Measurements from ENCODE around the gene ODAM. TPM values are rescaled to one million over a fixed set of nuclear protein-coding genes. Genes with fewer than 3 reads are reported as not detected.
A peak's percentile ranks its signal among the peaks of the same experiment; 100 is the strongest.

Gene ODAM
- total RNA-seq, 1 experiment from 2014 or later, result not detected

- Histone ChIP-seq H3K4me1 (ENCODE audit: low read length) (no peaks in the 10 kb centered on the region), H3K9me2 (replicated peaks; ENCODE audit: insufficient read depth, low read length) (no peaks in the 10 kb centered on the region), H3K4me3 (ENCODE audit: low read length) (no peak overlapping the region), H3K27ac (ENCODE audit: low read length) (no peak overlapping the region), H3K36me3 (ENCODE audit: insufficient read depth, low read length) (no peaks in the 10 kb centered on the region), H3K4me2 (ENCODE audit: low read depth, low read length, poor library complexity, severe bottlenecking) (no peak overlapping the region), H3K9me3 (ENCODE audit: low read length) (no peaks in the 10 kb centered on the region), H3K27me3 (ENCODE audit: low read length) (no peaks in the 10 kb centered on the region), H2AFZ (ENCODE audit: low read length) (no peak overlapping the region), H3K79me2 (ENCODE audit: low read length) (no peaks in the 10 kb centered on the region), H4K20me1 (ENCODE audit: insufficient read depth, low read depth, low read length) (no peaks in the 10 kb centered on the region), H3K9ac (ENCODE audit: low read length) (no peak overlapping the region)
- DNase-seq, result no peak
Observed at GRCh38 chr4:70181864-70182263, 13.7 kb upstream of the ODAM start.

DNA sequence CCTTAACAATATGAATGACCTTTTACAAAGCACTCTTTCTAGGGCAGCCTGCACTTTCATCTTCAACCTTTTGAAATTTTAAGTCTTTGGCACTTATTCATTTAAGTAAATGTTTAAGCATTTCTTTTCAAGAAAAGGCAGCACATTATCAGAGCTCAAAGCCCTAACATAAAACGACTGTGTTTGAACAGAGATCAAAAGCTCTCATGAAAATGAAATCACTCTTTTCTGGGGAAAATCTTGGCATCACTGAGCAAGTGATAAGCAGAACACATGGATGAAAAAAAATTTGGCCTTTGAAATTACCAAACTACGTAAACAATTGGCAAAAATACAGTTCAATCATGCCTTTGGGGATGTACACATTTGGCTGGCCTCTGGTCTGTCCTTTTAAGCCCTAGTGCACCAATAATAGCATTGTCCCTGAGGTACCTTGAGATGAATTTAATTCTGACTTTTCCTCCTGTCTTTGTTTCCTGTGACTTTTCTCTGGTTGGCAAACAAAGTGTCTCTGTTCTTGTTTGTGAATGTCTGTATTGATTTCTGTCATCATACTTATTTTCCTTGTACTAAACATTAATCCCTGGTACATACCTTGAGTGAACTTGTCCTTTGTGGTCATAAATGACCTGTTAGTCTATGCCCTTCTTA is 12.9 kb upstream of the ODAM start:
- no peak for DNase-seq
- H4K20me1 ChIP-seq (ENCODE audit: insufficient read depth, low read depth, low read length), result no peaks in the 10 kb centered on the region
- no peaks in the 10 kb centered on the region for H3K27me3 ChIP-seq (ENCODE audit: low read length)
- no peak overlapping the region for H3K4me2 ChIP-seq (ENCODE audit: low read depth, low read length, poor library complexity, severe bottlenecking)
- no peak overlapping the region for H3K4me3 ChIP-seq (ENCODE audit: low read length)
- H3K4me1 ChIP-seq (ENCODE audit: low read length), result no peaks in the 10 kb centered on the region
- H2AFZ ChIP-seq (ENCODE audit: low read length), result no peak overlapping the region
- no peak overlapping the region for H3K27ac ChIP-seq (ENCODE audit: low read length)
- no peaks in the 10 kb centered on the region for H3K9me2 ChIP-seq (replicated peaks; ENCODE audit: insufficient read depth, low read length)
- no peak overlapping the region for H3K9ac ChIP-seq (ENCODE audit: low read length)
- no peaks in the 10 kb centered on the region for H3K36me3 ChIP-seq (ENCODE audit: insufficient read depth, low read length)
- H3K9me3 ChIP-seq (ENCODE audit: low read length), result no peaks in the 10 kb centered on the region
- H3K79me2 ChIP-seq (ENCODE audit: low read length), result no peaks in the 10 kb centered on the region

DNA sequence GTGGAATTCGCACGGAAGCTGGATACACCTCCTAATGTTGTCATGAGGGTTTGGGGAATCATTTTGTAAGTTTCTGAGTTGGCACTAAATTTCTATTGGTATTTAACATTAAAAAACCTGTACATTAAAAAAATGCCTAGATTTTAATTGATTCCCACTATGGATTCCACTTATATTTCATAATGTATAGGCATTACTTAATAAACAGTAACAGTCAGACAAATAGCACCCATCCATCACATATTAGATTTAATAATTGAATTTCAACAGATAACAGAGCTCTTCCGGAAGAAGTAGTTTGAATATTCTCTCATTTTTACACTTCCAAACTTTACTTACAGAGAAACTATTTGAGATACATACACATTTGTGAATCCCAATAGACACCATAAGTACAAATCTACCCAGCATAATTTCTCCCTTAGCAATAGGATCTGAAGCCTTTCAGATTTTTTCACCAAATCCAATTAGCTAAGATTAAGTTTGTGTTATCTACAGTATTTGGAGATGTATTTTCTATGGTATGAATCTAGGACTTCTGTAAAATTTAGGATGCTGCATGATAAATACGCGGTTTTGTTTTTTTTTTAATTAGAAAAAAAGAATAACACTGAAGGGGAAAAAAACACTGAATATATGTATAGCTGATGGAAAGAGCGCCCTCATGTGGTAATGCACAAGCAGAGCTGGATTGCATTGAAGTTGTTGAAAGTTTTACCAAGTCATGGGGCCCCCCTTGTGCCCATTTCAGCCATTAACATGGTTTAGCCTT is 12.2 kb upstream of the ODAM start:
- Histone ChIP-seq H3K36me3 (ENCODE audit: insufficient read depth, low read length) (no peaks in the 10 kb centered on the region), H4K20me1 (ENCODE audit: insufficient read depth, low read depth, low read length) (no peaks in the 10 kb centered on the region), H3K4me2 (ENCODE audit: low read depth, low read length, poor library complexity, severe bottlenecking) (no peak overlapping the region), H3K4me1 (ENCODE audit: low read length) (no peaks in the 10 kb centered on the region), H3K9ac (ENCODE audit: low read length) (no peak overlapping the region), H3K27ac (ENCODE audit: low read length) (no peak overlapping the region), H3K9me3 (ENCODE audit: low read length) (no peaks in the 10 kb centered on the region), H3K4me3 (ENCODE audit: low read length) (no peak overlapping the region), H2AFZ (ENCODE audit: low read length) (no peak overlapping the region), H3K79me2 (ENCODE audit: low read length) (no peaks in the 10 kb centered on the region), H3K27me3 (ENCODE audit: low read length) (no peaks in the 10 kb centered on the region), H3K9me2 (replicated peaks; ENCODE audit: insufficient read depth, low read length) (no peaks in the 10 kb centered on the region)
- DNase-seq, result peak; percentile 81

- no peak overlapping the region for H3K27ac ChIP-seq (ENCODE audit: low read length)
- no peaks in the 10 kb centered on the region for H3K36me3 ChIP-seq (ENCODE audit: insufficient read depth, low read length)
- no peak for DNase-seq
- H3K79me2 ChIP-seq (ENCODE audit: low read length), result no peaks in the 10 kb centered on the region
- H3K27me3 ChIP-seq (ENCODE audit: low read length), result no peaks in the 10 kb centered on the region
- H3K4me1 ChIP-seq (ENCODE audit: low read length), result no peaks in the 10 kb centered on the region
- H2AFZ ChIP-seq (ENCODE audit: low read length), result no peak overlapping the region
- no peak overlapping the region for H3K4me3 ChIP-seq (ENCODE audit: low read length)
- no peaks in the 10 kb centered on the region for H3K9me3 ChIP-seq (ENCODE audit: low read length)
- no peaks in the 10 kb centered on the region for H3K9me2 ChIP-seq (replicated peaks; ENCODE audit: insufficient read depth, low read length)
- H4K20me1 ChIP-seq (ENCODE audit: insufficient read depth, low read depth, low read length), result no peaks in the 10 kb centered on the region
- no peak overlapping the region for H3K9ac ChIP-seq (ENCODE audit: low read length)
- H3K4me2 ChIP-seq (ENCODE audit: low read depth, low read length, poor library complexity, severe bottlenecking), result no peak overlapping the region
Observed at GRCh38 chr4:70183940-70184246, 11.6 kb upstream of the ODAM start.

- H3K4me2 ChIP-seq (ENCODE audit: low read depth, low read length, poor library complexity, severe bottlenecking), result no peak overlapping the region
- H3K4me1 ChIP-seq (ENCODE audit: low read length), result no peaks in the 10 kb centered on the region
- no peak overlapping the region for H3K27ac ChIP-seq (ENCODE audit: low read length)
- H3K9me3 ChIP-seq (ENCODE audit: low read length), result no peaks in the 10 kb centered on the region
- DNase-seq, result no peak
- no peaks in the 10 kb centered on the region for H3K9me2 ChIP-seq (replicated peaks; ENCODE audit: insufficient read depth, low read length)
- no peak overlapping the region for H2AFZ ChIP-seq (ENCODE audit: low read length)
- H3K36me3 ChIP-seq (ENCODE audit: insufficient read depth, low read length), result no peaks in the 10 kb centered on the region
- H3K4me3 ChIP-seq (ENCODE audit: low read length), result no peak overlapping the region
- H3K27me3 ChIP-seq (ENCODE audit: low read length), result no peaks in the 10 kb centered on the region
- H4K20me1 ChIP-seq (ENCODE audit: insufficient read depth, low read depth, low read length), result no peaks in the 10 kb centered on the region
- no peak overlapping the region for H3K9ac ChIP-seq (ENCODE audit: low read length)
- H3K79me2 ChIP-seq (ENCODE audit: low read length), result no peaks in the 10 kb centered on the region
Observed at GRCh38 chr4:70187216-70187615, 8.3 kb upstream of the ODAM start.

- Histone ChIP-seq H3K4me3 (ENCODE audit: low read length) (no peak overlapping the region), H3K9me3 (ENCODE audit: low read length) (no peaks in the 10 kb centered on the region), H3K4me2 (ENCODE audit: low read depth, low read length, poor library complexity, severe bottlenecking) (no peak overlapping the region), H2AFZ (ENCODE audit: low read length) (no peak overlapping the region), H3K27me3 (ENCODE audit: low read length) (no peaks in the 10 kb centered on the region), H3K9ac (ENCODE audit: low read length) (no peak overlapping the region), H3K27ac (ENCODE audit: low read length) (no peak overlapping the region), H3K4me1 (ENCODE audit: low read length) (no peaks in the 10 kb centered on the region), H3K36me3 (ENCODE audit: insufficient read depth, low read length) (no peaks in the 10 kb centered on the region), H3K9me2 (replicated peaks; ENCODE audit: insufficient read depth, low read length) (no peaks in the 10 kb centered on the region), H4K20me1 (ENCODE audit: insufficient read depth, low read depth, low read length) (no peaks in the 10 kb centered on the region), H3K79me2 (ENCODE audit: low read length) (no peaks in the 10 kb centered on the region)
- DNase-seq, result no peak
Observed at GRCh38 chr4:70190579-70190978, 4.9 kb upstream of the ODAM start.

DNA sequence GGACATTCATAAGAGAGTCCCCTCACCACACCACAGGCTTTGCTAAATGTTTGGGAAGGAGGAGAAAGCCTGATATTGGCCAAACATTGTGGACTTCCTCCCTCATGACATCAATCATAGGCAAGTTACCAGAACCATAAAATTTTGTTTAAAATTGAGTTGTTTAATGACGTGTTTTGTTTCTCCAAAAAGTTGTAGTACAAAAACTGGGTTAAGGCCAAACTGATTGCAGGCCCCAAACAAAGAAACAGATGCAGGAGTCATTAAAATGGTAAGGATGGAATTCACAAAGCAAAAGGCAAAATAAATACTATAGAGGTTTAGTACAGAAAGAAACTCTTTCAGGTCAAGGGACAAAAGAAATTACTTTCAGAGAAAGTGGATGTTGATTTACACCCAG is 3.9 kb upstream of the ODAM start:
- H3K27ac ChIP-seq (ENCODE audit: low read length), result no peak overlapping the region

DNA sequence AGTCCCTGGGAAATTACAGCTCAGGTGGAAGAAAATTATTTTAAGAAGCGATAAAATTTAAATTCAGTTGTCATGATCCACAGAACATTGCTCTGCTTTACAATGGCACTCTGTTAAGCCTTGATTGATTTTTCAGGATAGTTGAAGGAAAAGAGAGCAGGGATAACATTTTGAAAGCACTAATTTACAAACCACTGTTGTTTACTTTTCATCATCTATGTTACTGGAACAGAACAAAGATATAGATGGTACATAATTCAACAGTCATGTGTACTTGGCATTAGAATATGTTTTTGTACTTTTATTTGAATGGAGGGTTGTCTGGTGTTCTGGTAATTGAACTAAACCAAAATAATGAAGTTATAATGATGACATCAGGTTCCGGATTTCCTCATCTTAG is 2.6 kb upstream of the ODAM start:
- Histone ChIP-seq H4K20me1 (ENCODE audit: insufficient read depth, low read depth, low read length) (no peaks in the 10 kb centered on the region), H3K9me3 (ENCODE audit: low read length) (no peaks in the 10 kb centered on the region), H3K79me2 (ENCODE audit: low read length) (no peaks in the 10 kb centered on the region), H3K9ac (ENCODE audit: low read length) (no peak overlapping the region), H3K27ac (ENCODE audit: low read length) (no peak overlapping the region), H3K4me1 (ENCODE audit: low read length) (no peaks in the 10 kb centered on the region), H3K9me2 (replicated peaks; ENCODE audit: insufficient read depth, low read length) (no peaks in the 10 kb centered on the region), H3K27me3 (ENCODE audit: low read length) (no peaks in the 10 kb centered on the region), H3K36me3 (ENCODE audit: insufficient read depth, low read length) (no peaks in the 10 kb centered on the region), H2AFZ (ENCODE audit: low read length) (no peak overlapping the region), H3K4me3 (ENCODE audit: low read length) (no peak overlapping the region), H3K4me2 (ENCODE audit: low read depth, low read length, poor library complexity, severe bottlenecking) (no peak overlapping the region)
- DNase-seq, result no peak

More for the DNA sequence above, 3.9 kb upstream of the ODAM start:
- Histone ChIP-seq H3K4me3 (ENCODE audit: low read length) (no peak overlapping the region), H3K9me2 (replicated peaks; ENCODE audit: insufficient read depth, low read length) (no peaks in the 10 kb centered on the region), H3K9me3 (ENCODE audit: low read length) (no peaks in the 10 kb centered on the region), H2AFZ (ENCODE audit: low read length) (no peak overlapping the region), H3K4me2 (ENCODE audit: low read depth, low read length, poor library complexity, severe bottlenecking) (no peak overlapping the region), H3K4me1 (ENCODE audit: low read length) (no peaks in the 10 kb centered on the region), H3K27me3 (ENCODE audit: low read length) (no peaks in the 10 kb centered on the region), H4K20me1 (ENCODE audit: insufficient read depth, low read depth, low read length) (no peaks in the 10 kb centered on the region), H3K9ac (ENCODE audit: low read length) (no peak overlapping the region), H3K36me3 (ENCODE audit: insufficient read depth, low read length) (no peaks in the 10 kb centered on the region), H3K79me2 (ENCODE audit: low read length) (no peaks in the 10 kb centered on the region)
- no peak for DNase-seq

Measured in Karpas-422 (cell line).